ENCODE measurements around the gene DCHS2.

DNA sequence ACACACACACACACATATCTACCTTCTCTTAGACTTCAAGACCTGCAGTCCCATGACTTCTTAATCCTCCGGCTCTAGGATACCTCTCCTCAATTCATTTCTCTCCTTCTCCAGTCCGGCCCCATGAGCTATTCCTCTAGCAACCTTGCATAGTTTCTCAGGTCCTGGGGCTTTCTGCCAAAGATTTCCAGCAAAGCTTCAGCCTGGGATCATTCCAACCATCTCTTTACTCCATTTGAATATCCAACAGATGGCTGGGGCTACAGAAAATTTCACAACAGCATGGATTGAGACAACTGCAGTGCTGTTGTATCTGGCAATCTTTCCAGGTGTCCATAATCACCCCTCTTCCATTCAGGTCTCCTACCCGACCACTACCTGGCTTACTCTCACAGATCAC is 184.1 kb downstream of the DCHS2 start:
- TF ChIP-seq POLR2A (IDR thresholded peaks at IDR 0.05; ENCODE audit: low read length) (no peak), GATA1 (IDR thresholded peaks at IDR 0.05; ENCODE audit: low read depth, low read length) (no peak)
